Measurements from ENCODE around the gene NDFIP1. TPM values are rescaled to one million over a fixed set of nuclear protein-coding genes. Genes with fewer than 3 reads are reported as not detected.
A peak's percentile ranks its signal among the peaks of the same experiment; 100 is the strongest.

Gene NDFIP1
- total and polyA plus RNA-seq, 5 donors, result 51.6 to 74.5 (median 68.2) TPM

DNA sequence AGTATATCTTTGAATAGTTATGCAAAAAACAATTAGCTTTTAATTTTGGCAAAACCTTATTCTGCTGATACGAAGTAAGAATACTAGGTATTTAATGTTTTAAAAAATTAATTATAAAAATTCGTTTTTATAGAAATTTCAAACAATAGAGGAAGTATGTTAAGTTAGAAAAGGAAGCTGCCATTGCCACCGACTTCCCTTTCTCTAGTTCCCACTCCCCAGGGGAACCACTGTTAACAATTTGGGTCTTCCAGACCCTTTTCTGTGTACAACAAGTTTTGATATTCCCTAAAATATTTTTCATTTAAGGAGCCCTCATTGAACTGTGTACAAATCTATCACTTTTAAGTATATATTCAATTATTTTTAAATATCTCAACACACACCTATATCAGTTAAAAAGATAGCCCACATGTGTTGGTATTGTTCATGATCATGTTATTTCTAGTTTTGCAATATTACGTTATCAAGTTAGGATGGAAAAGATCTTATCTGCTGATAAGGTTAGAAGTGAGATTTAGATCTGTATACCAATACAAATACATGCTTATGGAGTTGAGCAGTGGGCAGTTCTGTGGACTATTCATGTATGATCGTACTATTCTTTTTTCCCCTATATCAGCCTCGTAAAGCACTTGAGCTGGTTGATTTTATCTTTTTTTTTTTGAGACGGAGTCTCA lies 25.9 kb downstream of the NDFIP1 start:
- Histone ChIP-seq H3K27me3 (ENCODE audit: control insufficient read depth, insufficient read depth) (no peaks in the 10 kb centered on the region), H3K4me3 (ENCODE audit: low read length) (no peak overlapping the region), H3K4me1 (ENCODE audit: control insufficient read depth, insufficient read depth, low read length) (peaks cover 6% of the 10 kb centered on the region), H3K9me3 (ENCODE audit: control insufficient read depth, low read length) (no peaks in the 10 kb centered on the region), H3K27ac (ENCODE audit: low read length) (no peak overlapping the region)
- DNase-seq, result no peak
- intact Hi-C loops (cut with DNase I), result loop anchor here in 1 of 4 donors (10.0 kb wide), 1 partner anchor 130 kb away; no protein-coding TSS in a partner anchor
- WGBS, result 70% methylated on average over 7 of the region's 7 CpGs
- ATAC-seq, result no peak

DNA sequence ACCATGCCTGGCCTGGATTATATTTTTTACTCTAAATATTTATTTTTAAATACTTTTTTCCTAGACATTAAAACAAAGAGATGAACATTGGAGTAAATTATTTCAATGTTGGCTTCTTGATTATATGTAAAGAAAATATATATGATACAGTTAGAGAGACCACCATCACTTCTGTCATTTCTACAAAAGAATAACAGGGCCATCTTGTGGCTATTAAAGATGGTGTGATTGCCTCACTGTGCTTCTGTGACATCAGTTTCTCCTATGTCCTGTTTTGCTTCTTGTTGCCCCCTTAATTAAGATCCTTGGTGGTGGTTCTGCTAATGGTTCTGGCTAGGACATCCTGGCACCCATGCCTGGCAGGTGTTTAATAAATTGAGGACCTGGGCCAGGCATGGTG lies 32.9 kb downstream of the NDFIP1 start:
- Histone ChIP-seq H3K4me3 (ENCODE audit: low read length) (no peak overlapping the region), H3K4me1 (ENCODE audit: control insufficient read depth, insufficient read depth, low read length) (no peaks in the 10 kb centered on the region), H3K27me3 (ENCODE audit: control insufficient read depth, insufficient read depth) (no peaks in the 10 kb centered on the region), H3K9me3 (ENCODE audit: control insufficient read depth, low read length) (no peaks in the 10 kb centered on the region), H3K27ac (ENCODE audit: low read length) (no peak overlapping the region)
- no peak for ATAC-seq
- intact Hi-C loops (cut with DNase I), result loop anchor here in 2 of 4 donors (5.0 kb wide), 2 partner anchors 129 to 149 kb away; partner anchors contain the start of gene GNPDA1 (in 1 of the 2)
- DNase-seq, result no peak

DNA sequence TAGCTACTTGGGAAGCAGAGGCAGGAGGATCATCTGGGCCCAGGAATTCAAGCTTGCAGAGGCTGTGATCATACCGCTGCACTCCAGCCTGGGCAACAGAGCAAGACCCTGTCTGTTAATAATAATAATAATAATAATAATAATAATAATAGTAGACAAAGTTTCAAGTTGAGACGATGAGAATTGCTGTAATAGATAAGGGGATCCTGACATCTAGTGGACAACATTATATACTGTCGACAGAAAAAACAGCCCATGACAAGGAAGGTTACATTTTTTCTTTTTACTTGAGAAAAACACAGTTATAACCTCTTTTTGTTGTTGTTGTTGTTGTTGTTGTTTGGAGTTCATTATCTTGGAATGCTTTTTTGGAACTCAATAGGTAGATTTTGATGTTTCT lies 35.3 kb downstream of the NDFIP1 start:
- no peak overlapping the region for H3K4me3 ChIP-seq (ENCODE audit: low read length)
- no peaks in the 10 kb centered on the region for H3K9me3 ChIP-seq (ENCODE audit: control insufficient read depth, low read length)
- H3K27ac ChIP-seq (ENCODE audit: low read length), result no peak overlapping the region
- DNase-seq, result no peak
- 34% methylated on average over 3 of the region's 3 CpGs for WGBS
- H3K27me3 ChIP-seq (ENCODE audit: control insufficient read depth, insufficient read depth), result no peaks in the 10 kb centered on the region
- intact Hi-C loops (cut with DNase I), result loop anchor here in 2 of 4 donors (5.0 kb wide), 2 partner anchors 132 to 152 kb away; partner anchors contain the start of gene GNPDA1 (in 1 of the 2)
- no peak for ATAC-seq
- no peaks in the 10 kb centered on the region for H3K4me1 ChIP-seq (ENCODE audit: control insufficient read depth, insufficient read depth, low read length)

DNA sequence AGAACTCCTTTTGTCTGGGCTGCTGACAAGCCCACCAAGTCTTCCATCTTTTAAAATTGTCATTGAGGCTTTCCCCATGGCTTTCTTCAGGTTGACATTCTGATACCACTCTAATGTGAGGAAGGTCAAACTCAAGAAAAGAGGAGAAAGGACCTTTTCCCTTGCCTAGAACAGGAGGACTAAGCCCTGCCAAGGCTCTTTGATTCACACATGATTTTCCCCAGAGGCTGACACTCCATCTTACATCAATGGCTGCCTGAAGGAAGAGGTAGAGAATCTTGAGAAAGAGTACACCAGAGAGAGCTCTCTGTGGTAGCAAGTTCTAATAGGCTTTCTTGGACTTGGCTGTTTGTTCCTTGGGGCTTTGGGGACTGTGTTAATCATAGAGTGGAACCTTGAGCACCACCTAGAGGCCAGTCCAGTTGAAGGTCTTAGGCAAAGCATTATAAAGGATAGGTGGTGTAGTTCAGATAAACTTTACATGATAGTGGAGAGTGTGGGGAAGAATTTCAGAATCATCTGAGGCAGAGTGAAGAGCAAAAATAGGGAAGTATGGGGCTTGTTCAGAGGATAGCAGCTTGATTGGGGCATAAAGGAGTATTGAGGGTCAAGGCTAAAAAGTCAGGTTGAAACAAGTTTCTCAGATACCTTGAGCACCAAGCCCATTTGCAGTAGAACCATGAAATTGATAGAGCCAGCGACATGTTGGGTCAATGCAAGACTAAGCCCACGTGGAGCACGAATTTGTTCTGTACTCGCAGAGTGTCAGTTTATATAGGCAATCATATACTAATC lies 36.7 kb downstream of the NDFIP1 start:
- intact Hi-C loops (cut with DNase I), result loop anchor here in 2 of 4 donors (5.0 kb wide), 2 partner anchors 153 to 552 kb away; no protein-coding TSS in a partner anchor
- ATAC-seq, result peak; percentile 85 to 87
- WGBS, result 79% methylated on average over 4 of the region's 4 CpGs
- no peaks in the 10 kb centered on the region for H3K4me1 ChIP-seq (ENCODE audit: control insufficient read depth, insufficient read depth, low read length)
- H3K27me3 ChIP-seq (ENCODE audit: control insufficient read depth, insufficient read depth), result no peaks in the 10 kb centered on the region
- H3K4me3 ChIP-seq (ENCODE audit: low read length), result no peak overlapping the region
- no peak overlapping the region for H3K27ac ChIP-seq (ENCODE audit: low read length)
- no peaks in the 10 kb centered on the region for H3K9me3 ChIP-seq (ENCODE audit: control insufficient read depth, low read length)
- DNase-seq, result peak in 2 of 3 donors; percentile 57 to 83

DNA sequence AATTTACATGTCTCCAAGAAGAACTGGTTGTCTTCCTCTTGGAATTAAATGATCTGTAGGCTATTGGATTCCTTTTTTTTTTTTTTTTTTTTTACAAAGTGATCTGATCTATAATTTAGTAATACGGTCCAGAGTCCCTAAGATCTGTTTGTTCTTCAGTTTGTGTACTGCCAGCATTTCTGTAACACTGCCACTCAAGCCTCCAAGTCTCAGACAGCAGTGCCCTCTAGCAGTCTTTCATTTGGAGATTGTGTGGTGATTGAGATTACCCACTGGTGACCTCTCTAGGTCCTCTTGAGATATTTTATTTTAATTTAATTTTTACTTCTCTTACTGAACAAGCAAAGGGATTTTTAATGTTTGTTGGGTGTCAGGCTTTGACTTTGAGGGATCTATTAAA lies 40.8 kb downstream of the NDFIP1 start:
- H3K27ac ChIP-seq (ENCODE audit: low read length), result no peak overlapping the region
- H3K9me3 ChIP-seq (ENCODE audit: control insufficient read depth, low read length), result no peaks in the 10 kb centered on the region
- intact Hi-C loops (cut with DNase I), result loop anchor here in 2 of 4 donors (5.0 kb wide), 2 partner anchors 157 to 548 kb away; no protein-coding TSS in a partner anchor
- DNase-seq (no peak), ATAC-seq (no peak)
- no peak overlapping the region for H3K4me3 ChIP-seq (ENCODE audit: low read length)
- 71% methylated on average over 1 of the region's 1 CpG for WGBS
- H3K4me1 ChIP-seq (ENCODE audit: control insufficient read depth, insufficient read depth, low read length), result no peaks in the 10 kb centered on the region
- no peaks in the 10 kb centered on the region for H3K27me3 ChIP-seq (ENCODE audit: control insufficient read depth, insufficient read depth)

DNA sequence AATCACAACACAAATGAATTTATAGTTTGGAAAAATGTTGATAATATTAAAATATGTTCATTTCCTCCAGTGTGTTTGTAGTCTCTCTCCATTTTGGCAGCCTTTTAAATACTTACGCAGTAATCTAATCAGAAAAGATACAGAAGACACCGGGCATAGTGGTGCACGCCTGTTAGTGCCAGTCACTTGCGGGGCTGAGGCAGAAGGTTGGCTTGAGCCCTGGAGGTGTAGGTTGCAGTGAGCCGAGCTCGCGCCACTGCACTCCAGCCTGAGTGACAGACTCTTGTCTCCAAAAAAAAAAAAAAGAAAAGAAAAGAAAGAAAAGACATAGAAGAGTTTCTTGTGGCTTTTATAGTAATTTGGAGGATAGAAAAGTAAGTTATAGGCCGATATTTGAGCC lies 41.9 kb downstream of the NDFIP1 start:
- H3K27me3 ChIP-seq (ENCODE audit: control insufficient read depth, insufficient read depth), result no peaks in the 10 kb centered on the region
- WGBS, result 73% methylated on average over 8 of the region's 8 CpGs
- intact Hi-C loops (cut with DNase I), result loop anchor here (2.0 to 10.0 kb wide), 6 partner anchors 174 to 544 kb away; partner anchors contain the start of gene SPRY4 (in 1 of the 4)
- ATAC-seq (peak in 1 of 2 donors; percentile 60), DNase-seq (peak in 1 of 3 donors; percentile 50)
- H3K4me1 ChIP-seq (ENCODE audit: control insufficient read depth, insufficient read depth, low read length), result no peaks in the 10 kb centered on the region
- no peaks in the 10 kb centered on the region for H3K9me3 ChIP-seq (ENCODE audit: control insufficient read depth, low read length)
- H3K27ac ChIP-seq (ENCODE audit: low read length), result no peak overlapping the region
- no peak overlapping the region for H3K4me3 ChIP-seq (ENCODE audit: low read length)

DNA sequence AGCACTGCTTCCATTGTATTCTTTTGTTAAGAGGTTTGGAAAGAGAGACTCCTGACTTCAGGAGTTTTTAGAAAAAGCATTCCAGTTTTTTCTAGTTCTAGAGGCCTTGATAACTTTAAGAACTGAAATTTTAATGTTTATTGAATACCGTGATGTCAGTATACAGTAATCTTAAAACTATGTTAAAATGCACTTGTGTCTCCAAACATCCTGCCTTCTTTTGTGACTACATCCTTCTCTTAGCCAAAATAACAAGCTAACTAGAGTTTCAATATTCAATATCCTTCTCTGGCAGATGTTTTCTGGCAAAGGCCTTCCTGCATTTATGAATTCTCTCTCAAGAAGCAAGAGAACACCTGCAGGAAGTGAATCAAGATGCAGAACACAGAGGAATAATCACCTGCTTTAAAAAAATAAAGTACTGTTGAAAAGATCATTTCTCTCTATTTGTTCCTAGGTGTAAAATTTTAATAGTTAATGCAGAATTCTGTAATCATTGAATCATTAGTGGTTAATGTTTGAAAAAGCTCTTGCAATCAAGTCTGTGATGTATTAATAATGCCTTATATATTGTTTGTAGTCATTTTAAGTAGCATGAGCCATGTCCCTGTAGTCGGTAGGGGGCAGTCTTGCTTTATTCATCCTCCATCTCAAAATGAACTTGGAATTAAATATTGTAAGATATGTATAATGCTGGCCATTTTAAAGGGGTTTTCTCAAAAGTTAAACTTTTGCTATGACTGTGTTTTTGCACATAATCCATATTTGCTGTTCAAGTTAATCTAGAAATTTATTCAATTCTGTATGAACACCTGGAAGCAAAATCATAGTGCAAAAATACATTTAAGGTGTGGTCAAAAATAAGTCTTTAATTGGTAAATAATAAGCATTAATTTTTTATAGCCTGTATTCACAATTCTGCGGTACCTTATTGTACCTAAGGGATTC lies 43.1 kb downstream of the NDFIP1 start:
- DNase-seq (peak in 1 of 3 donors; percentile 71), ATAC-seq (peak; percentile 65 to 74)
- intact Hi-C loops (cut with DNase I), result loop anchor here (2.0 to 10.0 kb wide), 6 partner anchors 173 to 543 kb away; partner anchors contain the start of gene SPRY4 (in 1 of the 4)
- no peak overlapping the region for H3K27ac ChIP-seq (ENCODE audit: low read length)
- H3K9me3 ChIP-seq (ENCODE audit: control insufficient read depth, low read length), result no peaks in the 10 kb centered on the region
- H3K4me1 ChIP-seq (ENCODE audit: control insufficient read depth, insufficient read depth, low read length), result no peaks in the 10 kb centered on the region
- H3K4me3 ChIP-seq (ENCODE audit: low read length), result no peak overlapping the region
- H3K27me3 ChIP-seq (ENCODE audit: control insufficient read depth, insufficient read depth), result no peaks in the 10 kb centered on the region
- WGBS, result 42% methylated on average over 3 of the region's 3 CpGs

DNA sequence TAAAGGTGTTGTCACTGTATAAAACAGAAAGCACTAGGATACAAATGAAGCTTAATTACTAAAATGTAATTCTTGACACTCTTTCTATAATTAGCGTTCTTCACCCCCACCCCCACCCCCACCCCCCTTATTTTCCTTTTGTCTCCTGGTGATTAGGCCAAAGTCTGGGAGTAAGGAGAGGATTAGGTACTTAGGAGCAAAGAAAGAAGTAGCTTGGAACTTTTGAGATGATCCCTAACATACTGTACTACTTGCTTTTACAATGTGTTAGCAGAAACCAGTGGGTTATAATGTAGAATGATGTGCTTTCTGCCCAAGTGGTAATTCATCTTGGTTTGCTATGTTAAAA lies 43.8 kb downstream of the NDFIP1 start:
- intact Hi-C loops (cut with DNase I), result loop anchor here in 3 of 4 donors (5.0 to 10.0 kb wide), 5 partner anchors 172 to 542 kb away; partner anchors contain the start of gene SPRY4 (in 1 of the 3)
- no peak for ATAC-seq

DNA sequence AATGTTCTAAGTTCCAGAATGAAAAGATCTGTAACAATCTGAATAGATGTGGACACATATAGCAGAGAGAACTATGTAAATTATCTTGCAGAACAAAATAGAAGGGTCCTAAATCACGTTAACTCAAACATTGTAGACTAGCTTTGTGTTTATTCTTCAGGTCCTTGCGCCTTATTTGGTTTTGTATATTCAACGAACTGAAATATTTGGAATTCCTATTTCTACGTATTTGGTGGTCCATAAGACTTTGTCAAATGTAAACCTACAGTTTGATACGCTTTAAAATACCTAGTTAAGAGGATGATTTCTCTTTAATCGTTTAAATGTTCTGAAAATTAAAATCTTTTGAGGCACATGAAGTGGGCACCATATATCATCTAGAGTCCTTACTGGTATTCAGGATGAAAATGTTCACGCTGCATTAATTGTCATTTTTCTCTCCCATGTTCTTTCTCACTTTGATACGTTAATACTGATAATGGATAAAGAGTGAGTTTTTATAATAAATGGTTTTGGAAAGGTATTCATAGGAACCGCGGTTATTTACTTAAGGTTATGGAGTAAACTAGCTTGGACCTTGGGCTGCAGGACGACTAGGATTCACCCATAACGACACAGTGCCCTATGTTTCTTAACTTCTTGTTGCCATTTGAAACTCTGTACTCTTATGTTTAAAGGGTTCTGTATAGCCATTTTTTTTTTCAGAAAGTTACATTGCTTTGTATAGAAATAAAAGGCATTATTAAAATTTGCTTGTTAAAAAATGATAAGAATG lies 45.3 kb downstream of the NDFIP1 start:
- intact Hi-C loops (cut with DNase I), result loop anchor here in 3 of 4 donors (5.0 to 10.0 kb wide), 5 partner anchors 171 to 541 kb away; partner anchors contain the start of gene SPRY4 (in 1 of the 3)
- no peaks in the 10 kb centered on the region for H3K4me1 ChIP-seq (ENCODE audit: control insufficient read depth, insufficient read depth, low read length)
- H3K27ac ChIP-seq (ENCODE audit: low read length), result no peak overlapping the region
- H3K4me3 ChIP-seq (ENCODE audit: low read length), result no peak overlapping the region
- WGBS, result 89% methylated on average over 12 of the region's 12 CpGs
- H3K27me3 ChIP-seq (ENCODE audit: control insufficient read depth, insufficient read depth), result no peaks in the 10 kb centered on the region
- ATAC-seq (no peak), DNase-seq (no peak)
- H3K9me3 ChIP-seq (ENCODE audit: control insufficient read depth, low read length), result no peaks in the 10 kb centered on the region

More for the DNA sequence above, 43.8 kb downstream of the NDFIP1 start:
- Histone ChIP-seq H3K27ac (ENCODE audit: low read length) (no peak overlapping the region), H3K4me3 (ENCODE audit: low read length) (no peak overlapping the region), H3K9me3 (ENCODE audit: control insufficient read depth, low read length) (no peaks in the 10 kb centered on the region), H3K27me3 (ENCODE audit: control insufficient read depth, insufficient read depth) (no peaks in the 10 kb centered on the region), H3K4me1 (ENCODE audit: control insufficient read depth, insufficient read depth, low read length) (no peaks in the 10 kb centered on the region)
- no peak for DNase-seq
- 66% methylated on average over 1 of the region's 1 CpG for WGBS
